Ovary (tissue), 9 donors: Measurements from ENCODE around the gene DNER. TPM values are rescaled to one million over a fixed set of nuclear protein-coding genes. Genes with fewer than 3 reads are reported as not detected.
"Not testable (repeated sequence)": the region's sequence is repeated elsewhere in the genome, so short reads cannot be mapped to it uniquely, and the experiment has no call there.

Experiments used
- DNase-seq, 5 donors: peaks; one replicate each; pipeline ENCODE4 v3.0.0-alpha.2; 2019 to 2020
- H3K27ac ChIP-seq, 2 donors: fragments of 200-600 bp; one replicate each; pipeline versions ENCODE4 v1.5.1 to v1.8.0; 2019 to 2022
- H3K27me3 ChIP-seq: fragments of 200-600 bp; one replicate; pipeline ENCODE4 v1.8.0; 2022
- H3K36me3 ChIP-seq: fragments of 200-600 bp; sonication (generic); one replicate; pipeline ENCODE4 v1.5.1; 2019
- H3K4me1 ChIP-seq: one replicate; pipeline ENCODE4 v1.8.1; 2013; ENCODE audit warnings: mild to moderate bottlenecking, moderate library complexity; ENCODE audit not compliant: insufficient read depth
- H3K4me3 ChIP-seq: fragments of 200-600 bp; sonication (generic); one replicate; pipeline ENCODE4 v1.5.1; 2017
- H3K9me3 ChIP-seq, 2 donors: fragments of 200-600 bp in 1 of 2; sonication (generic) in 1 of 2; one replicate each; pipeline versions ENCODE4 v1.5.1 to v1.8.1; 2013 to 2019; ENCODE audit warnings: mild to moderate bottlenecking in 1 of 2, moderate library complexity in 1 of 2
- CTCF ChIP-seq, 3 donors: fragments of 450-650 bp in 2 of 3; fragments of 200-600 bp in 1 of 3; IDR thresholded peaks; one replicate each; pipeline versions ENCODE4 v1.5.1 to v1.8.0; 2016 to 2022; ENCODE audit warnings: antibody characterized with exemption in 3 of 3, mild to moderate bottlenecking in 1 of 3
- EP300 ChIP-seq: sonication (generic); formaldehyde crosslinking; IDR thresholded peaks from one replicate; pipeline ENCODE4 v1.6.1; 2017; ENCODE audit warnings: antibody characterized with exemption
- POLR2A ChIP-seq: fragments of 450-650 bp; IDR thresholded peaks from one replicate; pipeline ENCODE4 v1.6.1; 2017; ENCODE audit warnings: antibody characterized with exemption, mild to moderate bottlenecking, moderate library complexity
- WGBS, 3 donors: extraction: QIAGEN DNeasy Blood & Tissue Kit in 1 of 3; methylation state at CpG; one replicate each; pipeline versions ENCODE4 v1.1.5 to v1.1.7; 2013 to 2017; 5-methylcytosine and 5-hydroxymethylcytosine counted together
- intact Hi-C, 4 donors: fragments of 100-400 bp; cut with DNase I; formaldehyde crosslinking; loops; one replicate each; pipeline versions ENCODE4 v1.11.0 to v1.15.1; 2022 to 2023
- polyA plus RNA-seq, 2 donors: library from polyadenylated mRNA; stranded (reverse); fragments of 200-250 nt in 1 of 2; fragments of 350-450 nt in 1 of 2; fragmentation: Illumina TruSeq in 1 of 2; extraction: RNeasy Lipid Tissue Mini Kit (QIAGEN cat#74804) in 1 of 2; gene quantifications; one replicate each; pipeline ENCODE4 v1.2.3, GENCODE V29; 2013 to 2014
- total RNA-seq, 7 donors: library from RNA; depleted of rRNA in 2 of 7; stranded (reverse); fragments of >200 nt in 2 of 7; fragmentation: NEBNext Ultra II Directional in 3 of 7; extraction: Animal tissue kit (Norgen Biotek cat#: 25700) in 3 of 7; gene quantifications; one replicate each; pipeline versions ENCODE4 v1.1.0 to v1.2.4, GENCODE V29; 2016 to 2023
- donor health status: DM: no; HTN: no; CAD: no; lungs with moderate emphysema.
- donor health status: DM: no; HTN: no; CAD: no.
- donor health status: Bipolar disorder and iron deficiency.
- donor health status: DM: yes; HTN: yes; CAD: no.
- donor health status: DM: no; HTN: no; CAD: no.
- donor health status: DM: yes; HTN: yes; CAD: no.

Gene DNER
- total and polyA plus RNA-seq, 9 donors, result 0.17 to 2.7 (median 1.2) TPM; not detected in 1

GRCh38 chr2:229749779-229750178 is 35.4 kb upstream of the DNER start:
- intact Hi-C loops, result no loop called here
- WGBS, 3 donors, result 82 to 89% (median 85%) methylated on average over 6 of the region's 6 CpGs
- Histone ChIP-seq H3K9me3 (no peaks in the 10 kb centered on the region), H3K36me3 (no peaks in the 10 kb centered on the region), H3K27ac (no peak overlapping the region), H3K4me3 (no peak overlapping the region), H3K27me3 (no peaks in the 10 kb centered on the region), H3K4me1 (no peaks in the 10 kb centered on the region)
- TF ChIP-seq CTCF (IDR thresholded peaks at IDR 0.05) (no peak), EP300 (no peak), POLR2A (no peak)
- no peak for DNase-seq

GRCh38 chr2:229748950-229749349 is 34.6 kb upstream of the DNER start:
- intact Hi-C loops, result no loop called here

GRCh38 chr2:229742691-229743090 is 28.3 kb upstream of the DNER start:
- H3K36me3 ChIP-seq, H3K9me3 ChIP-seq, DNase-seq, H3K27ac ChIP-seq, H3K27me3 ChIP-seq, intact Hi-C loops, H3K4me1 ChIP-seq, H3K4me3 ChIP-seq: not testable (repeated sequence)
- 93 to 97% (median 97%) methylated on average over 19 to 31 of the region's 35 CpGs for WGBS, 3 donors

More at GRCh38 chr2:229748950-229749349, 34.6 kb upstream of the DNER start:
- H3K27ac ChIP-seq, result no peak overlapping the region
- no peak overlapping the region for H3K4me3 ChIP-seq
- no peaks in the 10 kb centered on the region for H3K27me3 ChIP-seq
- no peak for DNase-seq
- no peaks in the 10 kb centered on the region for H3K4me1 ChIP-seq
- H3K9me3 ChIP-seq, result no peaks in the 10 kb centered on the region
- H3K36me3 ChIP-seq, result no peaks in the 10 kb centered on the region
- TF ChIP-seq CTCF (IDR thresholded peaks at IDR 0.05) (no peak), EP300 (no peak), POLR2A (no peak)
- WGBS, 3 donors, result 85 to 92% (median 88%) methylated on average over 3 of the region's 3 CpGs

- H3K9me3 ChIP-seq, result no peaks in the 10 kb centered on the region
- TF ChIP-seq CTCF (IDR thresholded peaks at IDR 0.05) (no peak), EP300 (no peak), POLR2A (no peak)
- 84 to 89% (median 88%) methylated on average over 4 of the region's 4 CpGs for WGBS, 3 donors
Observed at GRCh38 chr2:229740279-229740678, 25.9 kb upstream of the DNER start.

DNA sequence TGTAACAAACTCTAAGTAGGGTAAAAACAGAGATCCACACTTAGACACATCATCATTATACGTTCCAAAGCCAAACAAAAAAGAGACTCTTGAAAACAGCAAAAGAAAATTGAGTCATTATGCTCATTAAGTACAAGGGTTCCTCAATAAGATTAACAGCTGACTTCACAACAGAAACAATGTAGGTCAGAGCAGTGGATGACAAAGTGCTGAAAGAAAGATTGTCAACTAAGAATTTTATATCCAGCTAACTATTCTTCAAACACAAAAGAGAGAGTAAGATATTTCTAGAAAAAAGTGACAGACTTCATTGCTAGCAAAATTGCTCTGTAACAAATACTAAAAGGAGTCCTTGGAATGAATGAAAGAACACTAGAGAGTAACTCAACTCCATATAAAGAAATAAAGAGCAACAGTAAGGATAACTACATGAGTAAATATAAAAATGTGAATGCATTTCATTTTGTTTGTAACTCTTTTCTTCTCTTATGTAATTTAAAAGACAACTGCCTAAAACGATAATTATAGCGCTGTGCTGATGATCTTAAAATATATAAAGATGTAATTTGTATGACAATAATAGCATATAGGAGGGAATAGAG is 23.8 kb upstream of the DNER start:
- Histone ChIP-seq H3K36me3 (no peaks in the 10 kb centered on the region), H3K4me1 (no peaks in the 10 kb centered on the region), H3K4me3 (no peak overlapping the region), H3K9me3 (no peaks in the 10 kb centered on the region), H3K27me3 (no peaks in the 10 kb centered on the region), H3K27ac (no peak overlapping the region)
- intact Hi-C loops, result loop anchor here in 1 of 4 donors (5.0 kb wide), 1 partner anchor 1346 kb away; no protein-coding TSS in a partner anchor
- no peak for DNase-seq
- 83 to 86% (median 85%) methylated on average over 3 of the region's 3 CpGs for WGBS, 3 donors
- TF ChIP-seq CTCF (IDR thresholded peaks at IDR 0.05), result no peak
- TF ChIP-seq EP300, result no peak
- no peak for TF ChIP-seq POLR2A

More at GRCh38 chr2:229740279-229740678, 25.9 kb upstream of the DNER start:
- DNase-seq, result no peak
- H3K36me3 ChIP-seq, result no peaks in the 10 kb centered on the region
- intact Hi-C loops, result no loop called here
- H3K4me3 ChIP-seq, result no peak overlapping the region
- H3K4me1 ChIP-seq, result no peaks in the 10 kb centered on the region
- no peaks in the 10 kb centered on the region for H3K27me3 ChIP-seq
- H3K27ac ChIP-seq, result no peak overlapping the region
